ENCODE measurements around the gene GRIP1. TPM values are rescaled to one million over a fixed set of nuclear protein-coding genes. Genes with fewer than 3 reads are reported as not detected.

GRIP1 gene
- total and polyA plus RNA-seq, 9 donors = 0.36 to 10.1 (median 3.9) TPM

DNA sequence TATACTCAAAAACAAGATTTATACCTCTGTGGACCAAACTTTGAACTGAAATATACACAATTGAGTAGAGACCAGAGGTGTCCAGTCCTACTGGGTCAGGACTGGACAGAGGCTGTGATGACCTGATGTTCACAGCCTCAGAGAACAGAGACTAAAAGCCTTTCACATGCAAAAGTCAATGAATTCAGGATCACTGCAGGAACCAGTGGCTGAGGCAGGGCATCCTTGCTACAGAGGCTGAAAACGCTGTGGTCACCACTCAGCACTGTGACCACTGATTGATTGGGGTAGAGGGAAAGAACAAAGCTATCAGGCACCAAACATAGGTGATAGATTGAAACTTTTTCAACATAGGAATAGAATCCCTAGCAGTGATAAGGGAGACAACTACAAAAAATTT lies 25.1 kb downstream of the GRIP1 start:
- TF ChIP-seq, protein P1, sequence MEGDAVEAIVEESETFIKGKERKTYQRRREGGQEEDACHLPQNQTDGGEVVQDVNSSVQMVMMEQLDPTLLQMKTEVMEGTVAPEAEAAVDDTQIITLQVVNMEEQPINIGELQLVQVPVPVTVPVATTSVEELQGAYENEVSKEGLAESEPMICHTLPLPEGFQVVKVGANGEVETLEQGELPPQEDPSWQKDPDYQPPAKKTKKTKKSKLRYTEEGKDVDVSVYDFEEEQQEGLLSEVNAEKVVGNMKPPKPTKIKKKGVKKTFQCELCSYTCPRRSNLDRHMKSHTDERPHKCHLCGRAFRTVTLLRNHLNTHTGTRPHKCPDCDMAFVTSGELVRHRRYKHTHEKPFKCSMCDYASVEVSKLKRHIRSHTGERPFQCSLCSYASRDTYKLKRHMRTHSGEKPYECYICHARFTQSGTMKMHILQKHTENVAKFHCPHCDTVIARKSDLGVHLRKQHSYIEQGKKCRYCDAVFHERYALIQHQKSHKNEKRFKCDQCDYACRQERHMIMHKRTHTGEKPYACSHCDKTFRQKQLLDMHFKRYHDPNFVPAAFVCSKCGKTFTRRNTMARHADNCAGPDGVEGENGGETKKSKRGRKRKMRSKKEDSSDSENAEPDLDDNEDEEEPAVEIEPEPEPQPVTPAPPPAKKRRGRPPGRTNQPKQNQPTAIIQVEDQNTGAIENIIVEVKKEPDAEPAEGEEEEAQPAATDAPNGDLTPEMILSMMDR (IDR thresholded peaks at IDR 0.05) = no peak
- TF ChIP-seq EP300 (IDR thresholded peaks at IDR 0.05) (no peak), POLR2A (IDR thresholded peaks at IDR 0.05) (no peak)
- 78 to 89% (median 82%) methylated on average over 1 of the region's 1 CpG for WGBS, 3 donors
- Histone ChIP-seq H3K27ac (no peak overlapping the region), H3K4me1 (ENCODE audit: insufficient read depth) (no peaks in the 10 kb centered on the region), H3K36me3 (no peaks in the 10 kb centered on the region), H3K27me3 (no peaks in the 10 kb centered on the region), H3K9me3 (no peaks in the 10 kb centered on the region), H3K4me3 (no peak overlapping the region)
- no peak for DNase-seq
- intact Hi-C loops (cut with DNase I) = no loop called here

DNA sequence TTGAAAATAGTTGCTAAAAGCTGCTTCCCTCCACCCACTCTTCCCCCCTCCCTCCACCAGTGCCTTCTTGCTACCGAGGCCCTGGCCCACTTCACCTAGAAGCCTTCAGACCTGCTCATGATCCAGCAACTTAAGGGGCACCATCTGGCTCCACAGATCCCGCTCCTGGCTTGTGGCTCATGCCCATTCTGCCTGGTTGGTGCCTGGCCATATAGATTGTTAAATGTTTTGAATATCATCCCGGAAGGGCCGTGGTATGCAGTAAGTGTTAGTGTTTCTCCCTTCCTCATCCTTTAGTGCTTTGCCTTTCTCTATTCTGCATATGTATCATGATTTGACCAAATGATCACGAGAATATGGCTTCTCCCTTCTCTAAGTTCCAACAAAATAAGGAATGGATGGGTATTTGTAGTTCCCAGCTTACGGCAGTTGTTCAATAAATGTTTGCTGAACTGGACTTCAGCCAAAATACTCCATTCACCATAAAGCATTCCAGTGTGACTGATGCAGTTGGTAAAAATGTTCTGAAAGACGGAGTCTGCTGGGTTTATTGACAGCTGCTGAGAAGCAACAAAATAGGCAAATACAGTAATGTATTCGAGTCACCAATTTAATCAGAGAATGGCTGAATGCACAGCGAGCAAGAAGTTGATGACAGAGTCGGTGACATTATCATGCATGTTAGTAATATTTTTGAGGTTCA lies 30.7 kb downstream of the GRIP1 start:
- no peaks in the 10 kb centered on the region for H3K9me3 ChIP-seq
- no peaks in the 10 kb centered on the region for H3K4me1 ChIP-seq (ENCODE audit: insufficient read depth)
- no peak overlapping the region for H3K4me3 ChIP-seq
- no peak for DNase-seq
- 81 to 87% (median 83%) methylated on average over 10 of the region's 10 CpGs for WGBS, 3 donors
- no peak overlapping the region for H3K27ac ChIP-seq
- no peaks in the 10 kb centered on the region for H3K36me3 ChIP-seq
- H3K27me3 ChIP-seq = no peaks in the 10 kb centered on the region
- intact Hi-C loops (cut with DNase I) = no loop called here
- TF ChIP-seq POLR2A (IDR thresholded peaks at IDR 0.05) (no peak), EP300 (IDR thresholded peaks at IDR 0.05) (no peak)
- TF ChIP-seq, protein P1 (IDR thresholded peaks at IDR 0.05) = no peak

DNA sequence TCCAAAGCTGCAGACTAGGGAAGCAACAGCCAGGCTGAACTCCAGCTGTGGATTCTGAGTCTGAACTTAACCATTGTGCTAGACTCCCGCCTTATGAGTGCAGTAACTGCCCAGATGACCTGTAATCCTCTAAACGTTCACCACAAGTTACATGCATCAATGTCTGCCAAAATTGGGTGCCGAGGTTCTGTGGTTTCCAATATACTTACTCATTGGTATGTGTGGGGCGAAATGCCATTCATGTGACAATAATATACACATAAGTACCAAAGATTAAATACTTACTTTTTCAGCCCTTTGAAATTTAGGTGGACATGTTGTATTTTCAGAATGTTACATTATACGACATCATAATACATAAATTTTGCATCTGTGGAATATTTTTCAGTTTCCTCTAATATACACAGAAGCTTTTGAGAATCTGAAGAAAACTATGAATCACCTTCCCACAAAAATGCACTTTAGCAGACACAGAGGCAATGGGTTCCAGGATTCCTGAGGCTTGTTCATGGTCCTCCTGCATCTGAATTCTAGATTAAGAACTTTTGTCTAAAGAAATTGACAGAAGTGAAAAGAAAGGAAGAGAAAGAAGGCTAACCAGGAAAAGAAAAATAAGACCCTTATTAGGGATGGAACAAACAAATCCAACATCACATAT lies 31.7 kb downstream of the GRIP1 start:
- no peak for TF ChIP-seq POLR2A (IDR thresholded peaks at IDR 0.05)
- no peak for TF ChIP-seq EP300 (IDR thresholded peaks at IDR 0.05)
- TF ChIP-seq, protein P1 (IDR thresholded peaks at IDR 0.05) = no peak
- Histone ChIP-seq H3K4me3 (no peak overlapping the region), H3K4me1 (ENCODE audit: insufficient read depth) (no peaks in the 10 kb centered on the region), H3K36me3 (no peaks in the 10 kb centered on the region), H3K9me3 (no peaks in the 10 kb centered on the region), H3K27me3 (no peaks in the 10 kb centered on the region), H3K27ac (no peak overlapping the region)
- no peak for DNase-seq
- intact Hi-C loops (cut with DNase I) = no loop called here
- WGBS, 3 donors = 58 to 69% (median 65%) methylated on average over 5 of the region's 5 CpGs

DNA sequence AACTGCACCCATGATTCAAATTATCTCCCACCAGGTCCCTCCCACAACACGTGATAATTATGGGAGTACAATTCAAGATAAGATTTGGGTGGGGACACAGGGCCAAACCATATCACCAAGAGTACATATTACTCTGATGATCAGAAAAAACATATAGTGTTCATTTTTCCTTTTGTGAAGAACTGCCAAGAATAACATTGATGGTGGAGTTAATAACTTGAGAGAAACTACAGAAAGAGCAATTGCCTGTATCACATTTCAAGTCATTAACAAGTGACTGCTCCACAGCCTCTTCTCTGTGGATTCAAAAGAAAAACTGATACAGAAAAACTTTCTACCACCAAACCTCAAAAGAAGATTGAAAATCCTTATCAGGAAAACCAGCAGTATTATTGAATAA lies 34.7 kb downstream of the GRIP1 start:
- no peaks in the 10 kb centered on the region for H3K4me1 ChIP-seq (ENCODE audit: insufficient read depth)
- no peak overlapping the region for H3K27ac ChIP-seq
- H3K27me3 ChIP-seq = no peaks in the 10 kb centered on the region
- DNase-seq = no peak
- intact Hi-C loops (cut with DNase I) = no loop called here
- WGBS, 3 donors = 14 to 38% (median 22%) methylated on average over 1 of the region's 1 CpG
- no peaks in the 10 kb centered on the region for H3K36me3 ChIP-seq
- no peaks in the 10 kb centered on the region for H3K9me3 ChIP-seq
- TF ChIP-seq, protein P1 (IDR thresholded peaks at IDR 0.05) = no peak
- TF ChIP-seq POLR2A (IDR thresholded peaks at IDR 0.05) (no peak), EP300 (IDR thresholded peaks at IDR 0.05) (no peak)
- H3K4me3 ChIP-seq = no peak overlapping the region

All from ovary (tissue), 9 donors.